ENCODE data around the gene CRISPLD2. TPM values are rescaled to one million over a fixed set of nuclear protein-coding genes. Genes with fewer than 3 reads are reported as not detected.

Gene CRISPLD2
- total and polyA plus RNA-seq, 2 donors (not counting 1 experiment from before 2014, with no cell fraction given), result 37.0 to 96.2 TPM

DNA sequence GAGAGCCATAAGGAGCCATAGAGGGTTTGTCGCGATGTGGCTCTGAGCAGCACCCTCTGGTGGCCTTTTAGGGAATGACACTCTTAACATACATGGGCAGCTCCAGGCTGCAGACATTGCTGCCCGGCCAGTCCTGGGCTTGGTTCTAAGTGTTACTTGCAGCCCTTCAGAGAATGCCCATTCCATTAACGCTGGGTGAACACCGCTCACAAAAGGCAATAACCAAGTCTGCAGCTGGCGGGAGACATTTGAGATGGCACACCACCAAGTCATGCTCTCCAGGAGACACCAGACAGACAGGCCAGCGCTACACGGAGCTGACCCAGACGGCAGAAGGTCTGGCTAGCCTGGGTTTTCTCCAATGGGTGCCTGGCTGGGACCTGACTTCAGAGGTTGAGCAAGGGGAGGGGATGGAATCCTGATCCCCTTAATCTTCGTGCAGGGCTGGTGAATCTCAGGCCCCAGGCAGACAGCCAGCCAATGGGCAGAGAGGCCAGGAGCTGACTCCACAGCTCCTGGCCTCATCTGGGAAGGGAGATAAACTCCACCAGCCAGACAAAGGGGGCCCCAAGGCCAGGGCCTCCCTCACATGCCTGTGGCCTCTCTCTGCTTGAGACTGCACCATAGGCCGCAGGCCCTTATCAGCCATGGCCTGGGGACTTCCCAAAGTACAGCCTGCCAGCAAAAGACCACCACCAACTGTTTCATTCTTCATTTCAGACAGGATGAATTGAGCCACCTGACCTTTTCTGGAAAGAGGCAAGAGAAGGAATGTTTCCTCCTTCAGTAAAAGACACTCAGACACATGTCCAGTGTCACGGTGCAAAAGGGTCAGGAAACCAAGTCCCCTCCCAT, 132.8 kb downstream of the CRISPLD2 start:
- Histone ChIP-seq H3K36me3 (ENCODE audit: control insufficient read depth, insufficient read depth, low read length) (no peaks in the 10 kb centered on the region), H4K20me1 (ENCODE audit: control insufficient read depth, extremely low read depth, insufficient read depth, low read length) (no peaks in the 10 kb centered on the region), H2AFZ (ENCODE audit: low read length) (no peak overlapping the region), H3K9me3 (ENCODE audit: control insufficient read depth, insufficient read depth, low read depth, low read length) (no peaks in the 10 kb centered on the region), H3K9ac (ENCODE audit: insufficient read depth, low read length) (no peak overlapping the region), H3K4me2 (ENCODE audit: extremely low read depth, insufficient read depth, low read length) (no peak overlapping the region), H3K4me1 (ENCODE audit: control insufficient read depth, extremely low read depth, insufficient read depth, low read length) (no peaks in the 10 kb centered on the region), H3K27me3 (ENCODE audit: control insufficient read depth, insufficient read depth, low read length) (peaks cover 2% of the 10 kb centered on the region), H3K79me2 (ENCODE audit: control insufficient read depth, insufficient read depth, low read length) (no peaks in the 10 kb centered on the region), H3K27ac (ENCODE audit: insufficient read depth, low read length) (no peak overlapping the region), H3K4me3 (replicated peaks in 1 of 4; ENCODE audit: control extremely low read depth in 1 of 4, insufficient read depth in 1 of 4, low read depth in 3 of 4, low read length in 4 of 4) (no peak overlapping the region)
- peak; percentile 74 to 89 for DNase-seq (ENCODE audit: low read depth in 2 of 2)
- TF ChIP-seq EZH2 (IDR thresholded peaks at IDR 0.05; ENCODE audit: low read length, missing control alignments), result no peak
- TF ChIP-seq CTCF (conservative IDR thresholded peaks at IDR 0.05 in 1 of 2, IDR thresholded peaks at IDR 0.05 in 1 of 2; ENCODE audit: low read depth in 1 of 2, low read length in 2 of 2), result peak; percentile 78 to 90

- Histone ChIP-seq H2AFZ (ENCODE audit: low read length) (no peak overlapping the region), H3K4me3 (replicated peaks in 1 of 4; ENCODE audit: control extremely low read depth in 1 of 4, insufficient read depth in 1 of 4, low read depth in 3 of 4, low read length in 4 of 4) (no peak overlapping the region), H3K4me2 (ENCODE audit: extremely low read depth, insufficient read depth, low read length) (no peak overlapping the region), H3K27me3 (ENCODE audit: control insufficient read depth, insufficient read depth, low read length) (peaks cover 2% of the 10 kb centered on the region), H3K36me3 (ENCODE audit: control insufficient read depth, insufficient read depth, low read length) (no peaks in the 10 kb centered on the region), H3K79me2 (ENCODE audit: control insufficient read depth, insufficient read depth, low read length) (no peaks in the 10 kb centered on the region), H3K9ac (ENCODE audit: insufficient read depth, low read length) (no peak overlapping the region), H3K27ac (ENCODE audit: insufficient read depth, low read length) (no peak overlapping the region), H3K4me1 (ENCODE audit: control insufficient read depth, extremely low read depth, insufficient read depth, low read length) (no peaks in the 10 kb centered on the region), H3K9me3 (ENCODE audit: control insufficient read depth, insufficient read depth, low read depth, low read length) (no peaks in the 10 kb centered on the region), H4K20me1 (ENCODE audit: control insufficient read depth, extremely low read depth, insufficient read depth, low read length) (no peaks in the 10 kb centered on the region)
- no peak for TF ChIP-seq CTCF (conservative IDR thresholded peaks at IDR 0.05 in 1 of 2, IDR thresholded peaks at IDR 0.05 in 1 of 2; ENCODE audit: low read depth in 1 of 2, low read length in 2 of 2)
- DNase-seq (ENCODE audit: low read depth in 2 of 2), result no peak
Measured at GRCh38 chr16:84953190-84953746, 133.5 kb downstream of the CRISPLD2 start.

- Histone ChIP-seq H3K9me3 (ENCODE audit: control insufficient read depth, insufficient read depth, low read depth, low read length) (no peaks in the 10 kb centered on the region), H3K9ac (ENCODE audit: insufficient read depth, low read length) (no peak overlapping the region), H3K4me3 (replicated peaks in 1 of 4; ENCODE audit: control extremely low read depth in 1 of 4, insufficient read depth in 1 of 4, low read depth in 3 of 4, low read length in 4 of 4) (no peak overlapping the region), H3K36me3 (ENCODE audit: control insufficient read depth, insufficient read depth, low read length) (no peaks in the 10 kb centered on the region), H3K79me2 (ENCODE audit: control insufficient read depth, insufficient read depth, low read length) (no peaks in the 10 kb centered on the region), H4K20me1 (ENCODE audit: control insufficient read depth, extremely low read depth, insufficient read depth, low read length) (no peaks in the 10 kb centered on the region), H3K27ac (ENCODE audit: insufficient read depth, low read length) (no peak overlapping the region), H3K27me3 (ENCODE audit: control insufficient read depth, insufficient read depth, low read length) (peaks cover 2% of the 10 kb centered on the region), H3K4me1 (ENCODE audit: control insufficient read depth, extremely low read depth, insufficient read depth, low read length) (no peaks in the 10 kb centered on the region), H2AFZ (ENCODE audit: low read length) (no peak overlapping the region), H3K4me2 (ENCODE audit: extremely low read depth, insufficient read depth, low read length) (no peak overlapping the region)
- no peak for TF ChIP-seq CTCF (conservative IDR thresholded peaks at IDR 0.05 in 1 of 2, IDR thresholded peaks at IDR 0.05 in 1 of 2; ENCODE audit: low read depth in 1 of 2, low read length in 2 of 2)
- no peak for TF ChIP-seq EZH2 (IDR thresholded peaks at IDR 0.05; ENCODE audit: low read length, missing control alignments)
- DNase-seq (ENCODE audit: low read depth in 2 of 2), result no peak
Measured at GRCh38 chr16:84955427-84955826, 135.6 kb downstream of the CRISPLD2 start.
